Esophagus muscularis mucosa (tissue), 3 donors: ENCODE results near the gene PIGZ.

Source experiments
- POLR2A ChIP-seq: fragments of 450-650 bp; IDR thresholded peaks from one replicate; pipeline ENCODE4 v1.6.1; 2017; ENCODE audit warnings: antibody characterized with exemption, moderate library complexity, mild to moderate bottlenecking, low read depth
- TF ChIP-seq, protein P1 (sequence below), 3 experiments: fragments of 200-600 bp in 2 of 3; fragments of 450-650 bp in 1 of 3; sonication (generic) in 2 of 3; IDR thresholded peaks; one replicate each; pipeline ENCODE4 v1.5.1; 2017 to 2019; ENCODE audit warnings: antibody characterized with exemption in 3 of 3, mild to moderate bottlenecking in 2 of 3, moderate library complexity in 1 of 3

DNA sequence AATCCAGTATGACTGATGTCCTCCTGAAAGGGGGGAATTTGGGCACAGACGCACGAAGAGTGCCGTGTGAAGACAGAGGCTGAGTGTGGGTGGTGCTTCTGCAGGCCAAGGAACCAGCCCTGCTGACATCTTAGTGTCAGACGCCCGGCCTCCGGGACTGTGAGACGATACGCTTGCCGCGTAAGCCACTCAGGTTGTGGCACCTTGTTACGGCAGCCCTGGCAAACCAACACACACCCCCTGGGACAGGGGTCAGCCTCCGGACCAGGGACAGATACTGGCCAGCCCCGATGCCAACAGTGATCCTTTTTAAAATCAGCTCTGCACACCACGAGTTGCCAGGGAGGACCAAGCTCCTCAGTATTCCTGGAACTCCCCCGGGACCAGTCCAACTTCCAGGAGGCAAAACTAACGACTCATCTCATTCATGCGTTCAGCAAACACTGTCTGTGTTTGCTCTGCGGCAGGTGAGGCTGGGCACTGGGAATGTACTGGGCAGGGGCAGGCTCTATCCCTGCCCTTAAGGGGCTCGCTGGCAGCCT is 21.2 kb upstream of the PIGZ start:
- no peak for TF ChIP-seq POLR2A
- TF ChIP-seq, protein P1, sequence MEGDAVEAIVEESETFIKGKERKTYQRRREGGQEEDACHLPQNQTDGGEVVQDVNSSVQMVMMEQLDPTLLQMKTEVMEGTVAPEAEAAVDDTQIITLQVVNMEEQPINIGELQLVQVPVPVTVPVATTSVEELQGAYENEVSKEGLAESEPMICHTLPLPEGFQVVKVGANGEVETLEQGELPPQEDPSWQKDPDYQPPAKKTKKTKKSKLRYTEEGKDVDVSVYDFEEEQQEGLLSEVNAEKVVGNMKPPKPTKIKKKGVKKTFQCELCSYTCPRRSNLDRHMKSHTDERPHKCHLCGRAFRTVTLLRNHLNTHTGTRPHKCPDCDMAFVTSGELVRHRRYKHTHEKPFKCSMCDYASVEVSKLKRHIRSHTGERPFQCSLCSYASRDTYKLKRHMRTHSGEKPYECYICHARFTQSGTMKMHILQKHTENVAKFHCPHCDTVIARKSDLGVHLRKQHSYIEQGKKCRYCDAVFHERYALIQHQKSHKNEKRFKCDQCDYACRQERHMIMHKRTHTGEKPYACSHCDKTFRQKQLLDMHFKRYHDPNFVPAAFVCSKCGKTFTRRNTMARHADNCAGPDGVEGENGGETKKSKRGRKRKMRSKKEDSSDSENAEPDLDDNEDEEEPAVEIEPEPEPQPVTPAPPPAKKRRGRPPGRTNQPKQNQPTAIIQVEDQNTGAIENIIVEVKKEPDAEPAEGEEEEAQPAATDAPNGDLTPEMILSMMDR (IDR thresholded peaks at IDR 0.05), result no peak
